Endothelial cell of umbilical vein (primary cell): ENCODE measurements around the gene SLC25A48.

Source experiments
- CTCF ChIP-seq, 2 donors: IDR thresholded peaks; 1 replicate in 1 of 2; 2 replicates in 1 of 2; pipeline ENCODE4 v1.5.1; 2011; ENCODE audit warnings: low read length in 2 of 2, mild to moderate bottlenecking in 2 of 2, moderate library complexity in 2 of 2, control low read depth in 1 of 2, inconsistent platforms in 1 of 2, low read depth in 1 of 2; ENCODE audit not compliant: insufficient read depth in 1 of 2; ENCODE audit errors: extremely low read depth in 1 of 2
- EZH2 ChIP-seq: IDR thresholded peaks from 2 replicates; pipeline ENCODE4 v1.6.1; 2012; ENCODE audit warnings: borderline replicate concordance, low read depth, mild to moderate bottlenecking, moderate library complexity, low read length, inconsistent platforms; ENCODE audit not compliant: severe bottlenecking
- FOS ChIP-seq: IDR thresholded peaks from 2 replicates; pipeline ENCODE4 v1.6.1; 2011; ENCODE audit warnings: mild to moderate bottlenecking, low read length, moderate library complexity, borderline replicate concordance; ENCODE audit not compliant: insufficient read depth
- JUN ChIP-seq: IDR thresholded peaks from 2 replicates; pipeline ENCODE4 v1.6.1; 2011; ENCODE audit warnings: borderline replicate concordance, low read depth; ENCODE audit not compliant: insufficient read length, insufficient read depth
- POLR2A ChIP-seq: IDR thresholded peaks from 2 replicates; pipeline ENCODE4 v1.6.1; 2012; ENCODE audit warnings: low read depth, mild to moderate bottlenecking, control low read depth, low read length
- POLR2AphosphoS5 ChIP-seq: IDR thresholded peaks from 2 replicates; pipeline ENCODE4 v1.6.1; 2012; ENCODE audit warnings: low read depth, mild to moderate bottlenecking, control low read depth, low read length, moderate library complexity; ENCODE audit not compliant: insufficient read depth

DNA sequence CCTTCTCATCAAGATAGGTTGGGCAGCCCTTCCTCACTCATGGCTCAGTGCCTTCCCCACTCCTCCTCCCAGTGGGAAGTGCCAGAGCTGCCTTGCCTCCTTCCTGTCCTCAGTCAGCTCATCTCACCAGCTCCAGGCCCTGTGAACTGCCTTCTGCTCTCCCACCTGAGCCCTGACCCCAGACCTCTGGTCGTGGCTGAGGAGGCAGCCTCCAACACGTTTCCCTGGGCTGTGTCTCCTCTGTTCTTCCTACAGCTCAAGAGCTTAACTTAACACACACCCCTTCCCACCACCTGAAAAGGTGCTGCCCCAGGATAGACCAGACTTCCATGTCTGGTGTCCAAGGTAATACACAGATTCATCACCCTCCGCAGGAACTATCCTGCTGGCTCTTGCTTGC, 40.0 kb downstream of the SLC25A48 start:
- TF ChIP-seq CTCF (IDR thresholded peaks at IDR 0.05; ENCODE audit: extremely low read depth in 1 of 2, insufficient read depth in 1 of 2, low read depth in 1 of 2, low read length in 2 of 2) (no peak), JUN (no peak), FOS (no peak), EZH2 (no peak), POLR2AphosphoS5 (no peak), POLR2A (no peak)
